Keratinocyte (primary cell): ENCODE data around the gene OR56A1. TPM values are rescaled to one million over a fixed set of nuclear protein-coding genes. Genes with fewer than 3 reads are reported as not detected.

Experiments
- DNase-seq: peaks from one replicate; pipeline ENCODE4 v3.0.0-alpha.2; 2011; ENCODE audit warnings: low read depth, missing footprints, low spot score
- FAIRE-seq: peaks from 2 replicates; lab custom pipeline; 2011; peaks lifted over from hg19 to GRCh38; lab: Jason Lieb, UNC
- H2AFZ ChIP-seq: 2 replicates; pipeline ENCODE4 v1.6.0; 2012; ENCODE audit warnings: low read length, control low read depth, inconsistent platforms; ENCODE audit not compliant: control insufficient read depth
- H3K27ac ChIP-seq: 2 replicates; pipeline ENCODE4 v1.5.1; 2011; ENCODE audit warnings: low read length; ENCODE audit not compliant: control insufficient read depth, insufficient read depth
- H3K27me3 ChIP-seq: 3 replicates; pipeline ENCODE4 v1.6.0; 2011; ENCODE audit warnings: low read length; ENCODE audit not compliant: control insufficient read depth, insufficient read depth; ENCODE audit errors: extremely low read depth
- H3K36me3 ChIP-seq, 2 experiments: 2 replicates in 1 of 2; 3 replicates in 1 of 2; pipeline ENCODE4 v1.5.1; 2011; ENCODE audit warnings: low read length in 2 of 2, mild to moderate bottlenecking in 1 of 2; ENCODE audit not compliant: control insufficient read depth in 2 of 2, insufficient read depth in 2 of 2; ENCODE audit errors: extremely low read depth in 1 of 2
- H3K4me1 ChIP-seq: 3 replicates; pipeline ENCODE4 v1.5.1; 2011; ENCODE audit warnings: low read length; ENCODE audit not compliant: control insufficient read depth, insufficient read depth; ENCODE audit errors: extremely low read depth
- H3K4me2 ChIP-seq: 3 replicates; pipeline ENCODE4 v1.6.0; 2011; ENCODE audit warnings: low read depth, low read length; ENCODE audit not compliant: control insufficient read depth, insufficient read depth; ENCODE audit errors: extremely low read depth
- H3K4me3 ChIP-seq, 3 experiments: fragments of 200-600 bp in 1 of 3; sonication (generic) in 1 of 3; 2 replicates in 2 of 3; 3 replicates in 1 of 3; pipeline ENCODE4 v1.5.1; 2011 to 2016; ENCODE audit warnings: low read length in 3 of 3, mild to moderate bottlenecking in 3 of 3, control low read depth in 2 of 3, inconsistent platforms in 1 of 3, low read depth in 1 of 3, mixed read lengths in 1 of 3, mixed run types in 1 of 3, moderate library complexity in 1 of 3; ENCODE audit not compliant: control insufficient read depth in 2 of 3, insufficient read depth in 2 of 3; ENCODE audit errors: extremely low read depth in 1 of 3
- H3K79me2 ChIP-seq: 2 replicates; pipeline ENCODE4 v1.6.0; 2012; ENCODE audit warnings: low read length; ENCODE audit not compliant: control insufficient read depth, insufficient read depth
- H3K9ac ChIP-seq: 3 replicates; pipeline ENCODE4 v1.6.0; 2011; ENCODE audit warnings: low read length; ENCODE audit not compliant: control insufficient read depth, insufficient read depth; ENCODE audit errors: extremely low read depth
- H3K9me1 ChIP-seq: 3 replicates; pipeline ENCODE4 v1.6.0; 2011; ENCODE audit warnings: low read length; ENCODE audit not compliant: control insufficient read depth, insufficient read depth; ENCODE audit errors: extremely low read depth
- H3K9me3 ChIP-seq: 2 replicates; pipeline ENCODE4 v1.5.1; 2012; ENCODE audit warnings: low read depth, low read length; ENCODE audit not compliant: control insufficient read depth
- H4K20me1 ChIP-seq: 3 replicates; pipeline ENCODE4 v1.6.0; 2011; ENCODE audit warnings: low read length; ENCODE audit not compliant: control insufficient read depth, insufficient read depth; ENCODE audit errors: extremely low read depth
- CTCF ChIP-seq, 3 experiments: IDR thresholded peaks in 1 of 3; conservative IDR thresholded peaks in 1 of 3; optimal IDR thresholded peaks in 1 of 3; 2 replicates in 2 of 3; 3 replicates in 1 of 3; pipeline versions ENCODE3 to v1.5.1; 2011; ENCODE audit warnings: low read length in 3 of 3, mild to moderate bottlenecking in 3 of 3, moderate library complexity in 2 of 3, control low read depth in 1 of 3, inconsistent platforms in 1 of 3; ENCODE audit not compliant: insufficient read depth in 2 of 3; ENCODE audit errors: extremely low read depth in 1 of 3
- EZH2 ChIP-seq: IDR thresholded peaks from one replicate; pipeline ENCODE4 v1.6.1; 2012; ENCODE audit warnings: inconsistent platforms, mild to moderate bottlenecking, low read length, moderate library complexity
- dilution Hi-C: fragments of 300-500 bp; cut with MboI; formaldehyde crosslinking; loops from one replicate; pipeline ENCODE4 v1.7.0; 2020; ENCODE audit warnings: low sequenced_read_pairs; ENCODE audit not compliant: extremely low pct_ligation_motif_present
- polyA plus RNA-seq, 5 experiments: library from polyadenylated mRNA; depleted of rRNA in 3 of 5; stranded (reverse) in 3 of 5; stranded (forward) in 1 of 5; unstranded in 1 of 5; fragments of >200 nt; gene quantifications; 1 replicate in 1 of 5; 2 replicates in 3 of 5; 3 replicates in 1 of 5; pipeline versions ENCODE4 v1.2.1 to v1.2.3, GENCODE V29; 2011 to 2012; ENCODE audit warnings: missing spikeins in 2 of 5, low read depth in 1 of 5, low replicate concordance in 1 of 5

The OR56A1 gene
- polyA plus RNA-seq, 1 donor (not counting 4 experiments of a cell fraction or from before 2014, with no cell fraction given): not detected

- no peak for TF ChIP-seq CTCF (optimal IDR thresholded peaks at IDR 0.05 in 1 of 3, IDR thresholded peaks at IDR 0.05 in 1 of 3, conservative IDR thresholded peaks at IDR 0.05 in 1 of 3; ENCODE audit: extremely low read depth in 1 of 3, insufficient read depth in 2 of 3, low read length in 3 of 3)
- no peak for TF ChIP-seq EZH2
- H3K4me3 ChIP-seq: no peak overlapping the region
- H2AFZ ChIP-seq: no peak overlapping the region
- no peaks in the 10 kb centered on the region for H4K20me1 ChIP-seq
- no peaks in the 10 kb centered on the region for H3K4me1 ChIP-seq
- no peaks in the 10 kb centered on the region for H3K36me3 ChIP-seq
- no peak overlapping the region for H3K9ac ChIP-seq
- no peaks in the 10 kb centered on the region for H3K9me1 ChIP-seq
- FAIRE-seq (no peak), DNase-seq (no peak)
- no peak overlapping the region for H3K27ac ChIP-seq
- H3K27me3 ChIP-seq: no peaks in the 10 kb centered on the region
- H3K4me2 ChIP-seq: no peak overlapping the region
- H3K9me3 ChIP-seq: no peaks in the 10 kb centered on the region
- dilution Hi-C loops: no loop called here
- no peaks in the 10 kb centered on the region for H3K79me2 ChIP-seq
Measured at GRCh38 chr11:6057452-6057851, 26.9 kb upstream of the OR56A1 start.

GRCh38 chr11:6055569-6055968 lies 25.0 kb upstream of the OR56A1 start:
- no peak for FAIRE-seq
- no peak for DNase-seq
- Histone ChIP-seq H3K79me2 (no peaks in the 10 kb centered on the region), H3K9me1 (no peaks in the 10 kb centered on the region), H2AFZ (no peak overlapping the region), H3K9ac (no peak overlapping the region), H3K4me2 (no peak overlapping the region), H3K27ac (no peak overlapping the region), H3K4me1 (no peaks in the 10 kb centered on the region), H3K27me3 (no peaks in the 10 kb centered on the region), H4K20me1 (no peaks in the 10 kb centered on the region), H3K4me3 (no peak overlapping the region), H3K9me3 (no peaks in the 10 kb centered on the region), H3K36me3 (no peaks in the 10 kb centered on the region)
- TF ChIP-seq CTCF (optimal IDR thresholded peaks at IDR 0.05 in 1 of 3, IDR thresholded peaks at IDR 0.05 in 1 of 3, conservative IDR thresholded peaks at IDR 0.05 in 1 of 3; ENCODE audit: extremely low read depth in 1 of 3, insufficient read depth in 2 of 3, low read length in 3 of 3) (no peak), EZH2 (no peak)
- dilution Hi-C loops: no loop called here
